ENCODE results near the gene OR2L5.

OR2L5 gene

DNA sequence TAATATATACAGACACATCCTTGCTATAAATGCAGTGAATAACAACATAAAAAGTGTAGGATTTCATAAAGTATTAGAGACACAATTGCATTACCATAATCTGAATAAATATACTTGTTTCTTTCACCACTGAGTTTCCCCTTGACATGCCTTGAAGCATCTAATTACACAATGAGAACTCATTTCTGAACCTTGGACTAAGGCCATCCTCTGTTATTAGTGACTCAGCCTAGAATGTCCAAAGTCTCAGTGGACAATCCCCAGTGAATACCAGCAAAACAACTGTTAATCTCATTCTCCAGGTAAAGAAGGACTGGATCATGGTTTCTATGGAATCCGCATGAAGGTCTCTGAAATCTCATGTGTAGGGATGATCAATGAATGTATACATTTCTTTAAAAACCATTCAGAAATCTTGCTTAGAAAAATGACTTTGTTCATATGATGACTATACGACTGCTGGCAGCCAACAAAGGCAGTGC lies at the start of gene OR2L5:
Gene OR2L5, plus strand, starts transcription at position 432 of the 482 bp plus-strand sequence. CDS start 8,288 bp downstream, outside the sequence.
- DNase-seq (ENCODE audit: low read depth) = no peak

- DNase-seq (ENCODE audit: low read depth) = no peak
Measured at GRCh38 chr1:247964933-247965332, 48.5 kb upstream of the OR2L5 start, which contains the start of gene OR2AK2. OR2AK2 (plus strand) TSS chr1:247965233; CDS start chr1:247965377, 144 bp downstream.

DNA sequence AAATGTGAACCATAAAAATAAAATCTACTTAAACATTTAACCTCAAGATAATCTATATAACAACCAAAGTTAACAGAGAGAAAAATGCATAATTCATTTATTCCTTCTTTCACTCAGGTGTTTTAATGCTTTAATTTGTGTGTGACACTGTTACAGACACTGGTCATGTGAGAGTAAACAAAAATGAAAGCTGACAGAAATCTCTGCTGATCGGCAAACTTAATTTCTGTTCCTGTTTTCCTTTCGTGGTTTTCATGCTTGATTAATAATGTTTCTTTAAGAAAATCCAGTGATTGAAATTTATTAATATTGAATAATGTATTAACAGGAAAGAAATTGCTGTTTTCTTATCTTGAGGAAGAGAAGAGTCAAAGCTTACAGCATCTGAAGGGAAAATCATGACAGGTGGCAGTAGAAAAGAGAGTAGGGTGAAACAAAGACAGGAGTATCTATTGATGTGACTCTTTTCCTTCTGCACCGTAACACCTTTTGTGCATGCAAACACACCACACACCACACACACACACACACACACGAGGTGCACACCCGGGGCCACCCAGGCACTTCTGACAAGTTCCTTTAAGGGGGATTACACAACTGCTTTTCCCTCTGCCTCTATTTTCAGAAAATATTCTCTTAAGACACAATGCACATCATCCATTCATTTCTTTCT lies 46.8 kb upstream of the OR2L5 start:
- no peak for DNase-seq (ENCODE audit: low read depth)

DNA sequence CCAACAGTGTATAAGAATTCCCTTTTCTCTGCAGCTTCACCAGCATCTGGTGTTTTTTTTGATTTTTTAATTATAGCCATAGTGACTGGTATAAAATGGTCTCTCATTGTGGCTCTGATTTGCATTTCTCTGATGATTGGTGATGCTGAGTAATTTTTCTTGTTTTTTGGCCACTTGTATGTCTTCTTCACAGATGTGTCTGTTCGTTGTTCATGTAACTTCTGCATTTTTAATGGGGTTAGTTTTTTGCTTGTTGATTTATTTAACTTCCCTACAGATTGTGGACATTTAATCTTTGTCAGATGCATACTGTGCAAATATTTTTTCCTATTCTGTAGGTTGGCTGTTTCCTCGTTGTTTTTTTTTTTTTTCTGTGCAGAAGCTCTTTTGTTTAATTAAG lies 20.5 kb upstream of the OR2L5 start:
- DNase-seq (ENCODE audit: low read depth) = no peak

DNA sequence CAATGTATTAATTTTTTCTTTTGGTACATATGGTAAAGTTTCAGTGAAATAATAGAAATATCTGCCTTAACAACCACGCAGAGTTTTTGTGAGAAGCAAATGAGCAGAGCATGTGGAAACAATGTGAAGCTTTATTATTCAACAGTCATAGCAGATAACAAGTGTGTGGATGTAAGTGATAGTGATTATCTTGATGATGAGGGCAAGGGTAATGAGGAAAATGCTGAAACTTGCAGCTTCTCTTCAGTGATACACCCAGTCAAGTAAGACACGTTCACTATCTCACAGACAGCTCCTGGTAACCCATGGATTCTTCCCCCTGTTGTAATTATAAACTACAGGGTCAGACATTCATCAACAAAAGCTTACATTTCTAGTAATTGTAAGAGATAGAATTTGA lies 14.6 kb upstream of the OR2L5 start:
- no peak for DNase-seq (ENCODE audit: low read depth)

DNA sequence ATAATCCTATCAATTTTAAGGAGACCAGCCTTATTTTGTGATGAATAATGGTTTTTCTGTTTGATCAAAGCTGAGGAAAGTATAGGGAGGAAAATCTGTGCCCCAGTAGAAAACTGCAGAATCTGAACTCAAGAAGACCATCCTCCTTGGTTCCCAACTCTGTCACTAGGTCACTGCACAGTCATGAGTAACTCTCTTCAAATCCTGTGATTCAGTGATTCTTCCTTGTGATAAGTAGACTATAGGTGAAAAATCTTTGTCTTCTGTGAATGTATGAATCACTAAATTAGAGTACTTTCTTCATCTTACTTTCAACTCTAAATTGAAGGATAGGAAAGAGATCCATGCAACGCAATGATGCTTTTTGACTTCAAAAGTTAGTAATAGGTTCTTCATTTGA lies 13.3 kb upstream of the OR2L5 start:
- DNase-seq (ENCODE audit: low read depth) = no peak

DNA sequence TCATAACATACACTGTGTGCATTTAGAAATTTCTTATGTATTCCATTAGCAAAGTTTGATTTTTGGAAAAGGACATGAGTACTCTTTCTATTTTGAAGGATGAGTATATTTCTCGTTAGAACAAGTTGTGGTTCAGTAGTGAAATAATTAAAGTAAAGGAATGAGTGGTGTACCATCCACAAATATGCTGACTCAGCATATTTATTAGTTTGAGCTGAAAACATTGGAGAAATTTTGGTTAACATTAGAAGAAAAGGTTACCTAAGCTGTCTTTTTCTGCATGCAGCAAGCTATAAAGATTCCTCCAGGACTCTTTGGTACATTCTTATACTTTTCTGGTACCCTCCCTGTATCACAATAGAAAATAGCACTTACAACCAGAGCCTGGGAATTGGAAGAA lies 5.7 kb upstream of the OR2L5 start:
- DNase-seq (ENCODE audit: low read depth) = no peak

DNA sequence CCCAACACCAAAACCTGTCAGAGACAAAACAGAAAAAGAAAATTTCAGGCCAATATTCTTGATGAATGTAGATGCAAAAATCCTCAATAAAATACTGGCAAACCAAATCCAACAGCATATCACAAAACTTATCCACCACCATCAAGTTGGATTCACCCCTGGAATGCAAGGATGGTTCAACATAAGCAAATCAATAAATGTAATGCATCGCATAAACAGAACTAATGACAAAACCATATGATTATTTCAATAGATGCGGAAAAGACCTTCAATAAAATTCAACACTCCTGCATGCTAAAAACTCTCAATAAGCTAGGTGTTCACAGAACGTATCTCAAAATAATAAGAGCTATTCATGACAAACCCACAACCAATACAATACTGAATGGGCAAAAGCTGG lies 3.8 kb upstream of the OR2L5 start:
- no peak for DNase-seq (ENCODE audit: low read depth)

DNA sequence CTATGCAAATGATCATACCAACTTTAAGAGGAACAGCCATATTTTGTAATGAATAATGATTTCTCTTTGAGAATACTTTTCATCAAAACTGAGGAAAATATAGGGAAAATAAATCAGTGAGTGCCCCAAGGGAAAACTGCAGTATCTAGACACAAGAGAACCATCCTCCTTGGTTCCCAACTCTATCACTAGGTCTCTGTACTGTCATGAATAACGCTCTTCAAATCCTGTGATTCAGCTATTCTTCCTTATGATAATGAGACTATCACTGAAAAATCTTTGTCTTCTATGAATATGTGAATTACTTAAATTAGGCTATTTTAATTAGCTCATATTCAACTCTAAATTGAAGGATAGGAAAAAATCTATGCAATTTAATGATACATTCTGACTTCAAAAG lies 2.3 kb downstream of the OR2L5 start:
- DNase-seq (ENCODE audit: low read depth) = no peak

- no peak for DNase-seq (ENCODE audit: low read depth)
Measured at GRCh38 chr1:248029770-248030169, 16.3 kb downstream of the OR2L5 start, which contains the start of gene OR2L2. OR2L2 (plus strand) TSS chr1:248030070; CDS start chr1:248038268, 8,198 bp downstream.

DNA sequence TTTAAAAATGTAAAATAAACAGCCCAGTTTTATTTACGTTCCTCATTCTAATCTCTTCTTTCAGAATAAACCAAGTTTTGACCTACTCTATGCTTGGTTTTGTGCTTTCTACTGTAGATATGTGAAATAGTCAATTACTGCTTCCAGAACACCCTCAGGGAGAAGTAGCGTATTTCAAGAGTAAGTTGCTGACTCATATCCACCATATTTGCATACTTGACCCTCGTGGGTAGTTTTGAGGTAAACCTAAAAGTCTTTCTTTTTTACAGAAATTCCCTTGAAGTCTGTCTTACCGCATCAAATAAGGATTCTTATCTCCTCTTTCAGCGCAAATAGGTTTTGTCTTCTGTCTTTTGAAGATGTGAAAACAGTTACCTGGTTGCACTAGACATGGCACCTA lies 31.7 kb downstream of the OR2L5 start:
- no peak for DNase-seq (ENCODE audit: low read depth)

GRCh38 chr1:248046536-248046935 lies 33.1 kb downstream of the OR2L5 start, which contains the start of gene OR2L3:
OR2L3 (plus strand) TSS chr1:248046836; CDS start chr1:248060682, 13,846 bp downstream.
- DNase-seq (ENCODE audit: low read depth) = no peak

DNA sequence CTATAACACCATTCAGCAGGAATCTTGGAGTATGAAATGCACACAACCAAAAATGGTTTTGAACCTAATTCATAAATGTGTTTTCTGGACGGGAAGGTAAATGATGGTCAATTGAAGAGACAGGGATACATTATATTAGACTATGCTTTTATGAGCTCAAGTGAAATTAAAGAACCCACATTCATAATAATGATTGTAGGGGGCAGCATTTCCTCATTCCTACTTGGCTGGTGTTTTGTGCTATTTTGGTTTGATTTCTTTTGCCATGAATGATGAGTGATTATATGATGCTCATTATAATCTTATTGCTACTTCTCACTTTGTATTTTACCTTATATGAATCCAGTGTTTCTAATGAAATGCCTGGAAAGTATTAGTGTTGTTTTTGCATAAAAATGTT lies 33.5 kb downstream of the OR2L5 start:
- no peak for DNase-seq (ENCODE audit: low read depth)

GRCh38 chr1:248054671-248055070 lies 41.2 kb downstream of the OR2L5 start:
- no peak for DNase-seq (ENCODE audit: low read depth)

DNA sequence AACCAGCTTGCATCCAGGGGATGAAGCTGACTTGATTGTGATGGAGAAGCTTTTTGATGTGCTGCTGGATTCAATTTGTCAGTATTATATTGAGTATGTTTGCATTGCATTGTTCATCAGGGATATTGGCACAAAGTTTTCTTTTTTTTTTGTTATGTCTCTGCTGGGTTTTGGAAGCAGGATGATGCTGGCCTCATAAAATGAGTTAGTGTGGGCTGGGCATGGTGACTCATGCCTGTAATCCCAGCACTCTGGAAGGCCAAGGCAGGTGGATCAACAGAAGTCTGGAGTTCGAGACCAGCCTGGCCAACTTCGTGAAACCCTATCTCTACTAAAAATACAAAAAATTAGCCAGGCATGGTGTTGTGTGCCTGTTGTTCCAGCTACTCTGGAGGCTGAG lies 41.8 kb downstream of the OR2L5 start:
- no peak for DNase-seq (ENCODE audit: low read depth)

DNA sequence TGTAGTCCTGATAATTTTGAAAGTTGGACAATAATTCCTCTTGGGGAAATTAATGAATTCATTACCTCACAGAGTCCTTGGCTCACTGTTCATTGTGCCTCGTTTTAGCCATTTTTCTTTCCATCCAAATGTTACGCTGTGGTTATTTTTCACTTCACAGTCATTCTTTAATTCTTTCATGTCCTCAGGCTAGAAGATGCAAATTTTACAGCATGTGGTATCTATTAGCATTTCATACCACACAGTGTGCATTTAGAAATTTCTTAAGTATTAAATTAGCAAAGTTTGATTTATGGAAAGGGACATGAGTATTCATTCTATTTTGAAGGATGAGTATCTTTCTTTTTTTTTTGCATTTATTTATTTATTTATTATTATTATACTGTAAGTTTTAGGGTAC lies 51.6 kb downstream of the OR2L5 start:
- DNase-seq (ENCODE audit: low read depth) = no peak

- no peak for DNase-seq (ENCODE audit: low read depth)
Measured at GRCh38 chr1:248065604-248066003, 52.1 kb downstream of the OR2L5 start.
